Measurements from ENCODE around the gene RBM47.

DNA sequence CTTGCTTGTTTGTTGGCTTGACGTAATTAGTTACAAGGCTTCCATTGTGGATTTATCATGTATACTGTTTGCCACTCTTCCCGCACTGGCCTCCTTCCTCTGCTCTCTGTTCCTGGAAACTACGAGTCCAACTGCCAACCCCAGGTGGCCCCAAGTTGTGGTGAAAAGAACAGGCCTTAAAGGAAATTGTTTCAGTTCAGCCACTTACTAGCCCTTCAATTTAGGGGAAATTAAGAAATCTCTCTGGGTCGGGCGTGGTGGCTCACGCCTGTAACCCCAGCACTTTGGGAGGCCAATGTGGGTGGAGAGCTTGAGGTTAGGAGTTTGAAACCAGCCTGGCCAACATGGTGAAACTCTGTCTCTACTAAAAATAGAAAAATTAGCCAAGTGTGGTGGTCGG lies 28.0 kb downstream of the RBM47 start:
- TF ChIP-seq, protein P1, sequence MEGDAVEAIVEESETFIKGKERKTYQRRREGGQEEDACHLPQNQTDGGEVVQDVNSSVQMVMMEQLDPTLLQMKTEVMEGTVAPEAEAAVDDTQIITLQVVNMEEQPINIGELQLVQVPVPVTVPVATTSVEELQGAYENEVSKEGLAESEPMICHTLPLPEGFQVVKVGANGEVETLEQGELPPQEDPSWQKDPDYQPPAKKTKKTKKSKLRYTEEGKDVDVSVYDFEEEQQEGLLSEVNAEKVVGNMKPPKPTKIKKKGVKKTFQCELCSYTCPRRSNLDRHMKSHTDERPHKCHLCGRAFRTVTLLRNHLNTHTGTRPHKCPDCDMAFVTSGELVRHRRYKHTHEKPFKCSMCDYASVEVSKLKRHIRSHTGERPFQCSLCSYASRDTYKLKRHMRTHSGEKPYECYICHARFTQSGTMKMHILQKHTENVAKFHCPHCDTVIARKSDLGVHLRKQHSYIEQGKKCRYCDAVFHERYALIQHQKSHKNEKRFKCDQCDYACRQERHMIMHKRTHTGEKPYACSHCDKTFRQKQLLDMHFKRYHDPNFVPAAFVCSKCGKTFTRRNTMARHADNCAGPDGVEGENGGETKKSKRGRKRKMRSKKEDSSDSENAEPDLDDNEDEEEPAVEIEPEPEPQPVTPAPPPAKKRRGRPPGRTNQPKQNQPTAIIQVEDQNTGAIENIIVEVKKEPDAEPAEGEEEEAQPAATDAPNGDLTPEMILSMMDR (IDR thresholded peaks at IDR 0.05; ENCODE audit: low read depth, low read length): no peak
- no peak for TF ChIP-seq EZH2phosphoT487 (IDR thresholded peaks at IDR 0.05; ENCODE audit: low read depth)
